Measurements from ENCODE around the gene MSI2.

MSI2 gene

GRCh38 chr17:57574040-57574513 is 317.8 kb downstream of the MSI2 start:
- Histone ChIP-seq H3K4me3 (ENCODE audit: insufficient read length, low read depth) (no peak overlapping the region), H3K9me3 (ENCODE audit: insufficient read depth, low read length) (no peaks in the 10 kb centered on the region), H3K27me3 (ENCODE audit: insufficient read depth, insufficient read length) (no peaks in the 10 kb centered on the region), H3K9ac (ENCODE audit: insufficient read length, low read depth) (no peak overlapping the region), H3K4me1 (ENCODE audit: insufficient read depth, insufficient read length) (peaks cover 17% of the 10 kb centered on the region), H3K36me3 (ENCODE audit: insufficient read depth, insufficient read length, low read length) (no peaks in the 10 kb centered on the region)
- TF ChIP-seq YY1 (IDR thresholded peaks at IDR 0.05; ENCODE audit: insufficient read depth, insufficient read length) = no peak
- TF ChIP-seq SUZ12 (IDR thresholded peaks at IDR 0.05; ENCODE audit: extremely low read depth, insufficient read depth, insufficient read length) = no peak
- TF ChIP-seq ZNF274 (IDR thresholded peaks at IDR 0.05; ENCODE audit: low read depth, low read length) = no peak
- no peak for DNase-seq (ENCODE audit: low read depth, low spot score)

- peaks cover 15% of the 10 kb centered on the region for H3K4me1 ChIP-seq (ENCODE audit: insufficient read depth, insufficient read length)
- DNase-seq (ENCODE audit: low read depth, low spot score) = no peak
Measured at GRCh38 chr17:57576744-57577143, 320.4 kb downstream of the MSI2 start.

GRCh38 chr17:57577751-57578607 is 321.7 kb downstream of the MSI2 start:
- Histone ChIP-seq H3K36me3 (ENCODE audit: insufficient read depth, insufficient read length, low read length) (no peaks in the 10 kb centered on the region), H3K9ac (ENCODE audit: insufficient read length, low read depth) (no peak overlapping the region), H3K9me3 (ENCODE audit: insufficient read depth, low read length) (no peaks in the 10 kb centered on the region), H3K4me1 (ENCODE audit: insufficient read depth, insufficient read length) (peaks cover 15% of the 10 kb centered on the region), H3K4me3 (ENCODE audit: insufficient read length, low read depth) (no peak overlapping the region), H3K27me3 (ENCODE audit: insufficient read depth, insufficient read length) (no peaks in the 10 kb centered on the region)
- DNase-seq (ENCODE audit: low read depth, low spot score) = no peak
- TF ChIP-seq YY1 (IDR thresholded peaks at IDR 0.05; ENCODE audit: insufficient read depth, insufficient read length) (no peak), SUZ12 (IDR thresholded peaks at IDR 0.05; ENCODE audit: extremely low read depth, insufficient read depth, insufficient read length) (no peak), ZNF274 (IDR thresholded peaks at IDR 0.05; ENCODE audit: low read depth, low read length) (no peak)

More at GRCh38 chr17:57576744-57577143, 320.4 kb downstream of the MSI2 start:
- no peak for TF ChIP-seq YY1 (IDR thresholded peaks at IDR 0.05; ENCODE audit: insufficient read depth, insufficient read length)
- TF ChIP-seq ZNF274 (IDR thresholded peaks at IDR 0.05; ENCODE audit: low read depth, low read length) = no peak
- no peak for TF ChIP-seq SUZ12 (IDR thresholded peaks at IDR 0.05; ENCODE audit: extremely low read depth, insufficient read depth, insufficient read length)
- no peak overlapping the region for H3K4me3 ChIP-seq (ENCODE audit: insufficient read length, low read depth)
- H3K27me3 ChIP-seq (ENCODE audit: insufficient read depth, insufficient read length) = no peaks in the 10 kb centered on the region
- H3K36me3 ChIP-seq (ENCODE audit: insufficient read depth, insufficient read length, low read length) = no peaks in the 10 kb centered on the region
- no peak overlapping the region for H3K9ac ChIP-seq (ENCODE audit: insufficient read length, low read depth)
- no peaks in the 10 kb centered on the region for H3K9me3 ChIP-seq (ENCODE audit: insufficient read depth, low read length)

- TF ChIP-seq YY1 (IDR thresholded peaks at IDR 0.05; ENCODE audit: insufficient read depth, insufficient read length) (no peak), SUZ12 (IDR thresholded peaks at IDR 0.05; ENCODE audit: extremely low read depth, insufficient read depth, insufficient read length) (no peak), ZNF274 (IDR thresholded peaks at IDR 0.05; ENCODE audit: low read depth, low read length) (no peak)
- no peak overlapping the region for H3K9ac ChIP-seq (ENCODE audit: insufficient read length, low read depth)
- H3K4me3 ChIP-seq (ENCODE audit: insufficient read length, low read depth) = no peak overlapping the region
- no peaks in the 10 kb centered on the region for H3K27me3 ChIP-seq (ENCODE audit: insufficient read depth, insufficient read length)
- H3K4me1 ChIP-seq (ENCODE audit: insufficient read depth, insufficient read length) = peaks cover 15% of the 10 kb centered on the region
- no peak for DNase-seq (ENCODE audit: low read depth, low spot score)
- H3K36me3 ChIP-seq (ENCODE audit: insufficient read depth, insufficient read length, low read length) = no peaks in the 10 kb centered on the region
- no peaks in the 10 kb centered on the region for H3K9me3 ChIP-seq (ENCODE audit: insufficient read depth, low read length)
Measured at GRCh38 chr17:57578608-57579225, 322.4 kb downstream of the MSI2 start.

- TF ChIP-seq SUZ12 (IDR thresholded peaks at IDR 0.05; ENCODE audit: extremely low read depth, insufficient read depth, insufficient read length) (no peak), YY1 (IDR thresholded peaks at IDR 0.05; ENCODE audit: insufficient read depth, insufficient read length) (no peak), ZNF274 (IDR thresholded peaks at IDR 0.05; ENCODE audit: low read depth, low read length) (no peak)
- Histone ChIP-seq H3K4me1 (ENCODE audit: insufficient read depth, insufficient read length) (peaks cover 15% of the 10 kb centered on the region), H3K36me3 (ENCODE audit: insufficient read depth, insufficient read length, low read length) (no peaks in the 10 kb centered on the region), H3K9ac (ENCODE audit: insufficient read length, low read depth) (no peak overlapping the region), H3K9me3 (ENCODE audit: insufficient read depth, low read length) (no peaks in the 10 kb centered on the region), H3K4me3 (ENCODE audit: insufficient read length, low read depth) (no peak overlapping the region), H3K27me3 (ENCODE audit: insufficient read depth, insufficient read length) (no peaks in the 10 kb centered on the region)
- no peak for DNase-seq (ENCODE audit: low read depth, low spot score)
Measured at GRCh38 chr17:57579245-57579644, 322.9 kb downstream of the MSI2 start.

GRCh38 chr17:57580055-57580739 is 323.9 kb downstream of the MSI2 start:
- H3K9me3 ChIP-seq (ENCODE audit: insufficient read depth, low read length) = no peaks in the 10 kb centered on the region
- TF ChIP-seq SUZ12 (IDR thresholded peaks at IDR 0.05; ENCODE audit: extremely low read depth, insufficient read depth, insufficient read length) = no peak
- no peak for TF ChIP-seq YY1 (IDR thresholded peaks at IDR 0.05; ENCODE audit: insufficient read depth, insufficient read length)
- no peak for TF ChIP-seq ZNF274 (IDR thresholded peaks at IDR 0.05; ENCODE audit: low read depth, low read length)
- H3K9ac ChIP-seq (ENCODE audit: insufficient read length, low read depth) = no peak overlapping the region
- H3K4me1 ChIP-seq (ENCODE audit: insufficient read depth, insufficient read length) = peaks cover 14% of the 10 kb centered on the region
- no peak for DNase-seq (ENCODE audit: low read depth, low spot score)
- H3K36me3 ChIP-seq (ENCODE audit: insufficient read depth, insufficient read length, low read length) = no peaks in the 10 kb centered on the region
- no peak overlapping the region for H3K4me3 ChIP-seq (ENCODE audit: insufficient read length, low read depth)
- H3K27me3 ChIP-seq (ENCODE audit: insufficient read depth, insufficient read length) = no peaks in the 10 kb centered on the region
